Endothelial cell of umbilical vein (primary cell): ENCODE measurements around the gene MERTK. TPM values are rescaled to one million over a fixed set of nuclear protein-coding genes. Genes with fewer than 3 reads are reported as not detected.
A peak's percentile ranks its signal among the peaks of the same experiment; 100 is the strongest.

ENCODE experiments used
- BruUV-seq: library from RNA; stranded (reverse); fragments of 400-500 nt; replicated peaks from 2 replicates; lab custom pipeline; 2021; lab: Mats Ljungman, UMichigan
- CTCF ChIA-PET: fragments of 300-600, 350-600 bp; sonication (Branson Sonifier 250); formaldehyde crosslinking; loops from one replicate; lab custom pipeline; 2021; ENCODE audit warnings: antibody characterized with exemption, inconsistent platforms; lab: Charles Lee
- POLR2A ChIA-PET: fragments of 300-600, 350-600 bp; sonication (Branson Sonifier 250); formaldehyde crosslinking; loops from one replicate; lab custom pipeline; 2021; ENCODE audit warnings: antibody characterized with exemption, inconsistent platforms; lab: Charles Lee
- DNase-seq: peaks from one replicate; pipeline ENCODE4 v3.0.0-alpha.2; 2011; ENCODE audit warnings: low read depth, low spot score
- FAIRE-seq: peaks from 2 replicates; lab custom pipeline; 2011; peaks lifted over from hg19 to GRCh38; lab: Jason Lieb, UNC
- H2AFZ ChIP-seq: 2 replicates; pipeline ENCODE4 v1.6.0; 2012; ENCODE audit warnings: low read depth, low read length, control low read depth, inconsistent platforms
- H3K27ac ChIP-seq: 2 replicates; pipeline ENCODE4 v1.5.1; 2011; ENCODE audit warnings: low read depth, mild to moderate bottlenecking, control low read depth, low read length, moderate library complexity; ENCODE audit not compliant: insufficient read depth
- H3K27me3 ChIP-seq, 2 experiments: 2 replicates each; pipeline versions ENCODE4 v1.6.0 to v1.6.1; 2011; ENCODE audit warnings: low read length in 2 of 2, mixed read lengths in 1 of 2; ENCODE audit not compliant: control insufficient read depth in 2 of 2, insufficient read depth in 2 of 2
- H3K36me3 ChIP-seq, 2 experiments: 2 replicates in 1 of 2; 3 replicates in 1 of 2; pipeline ENCODE4 v1.5.1; 2011; ENCODE audit warnings: low read length in 2 of 2, mild to moderate bottlenecking in 1 of 2, moderate library complexity in 1 of 2; ENCODE audit not compliant: control insufficient read depth in 2 of 2, insufficient read depth in 2 of 2; ENCODE audit errors: extremely low read depth in 1 of 2
- H3K4me1 ChIP-seq: 3 replicates; pipeline ENCODE4 v1.5.1; 2011; ENCODE audit warnings: mild to moderate bottlenecking, low read length; ENCODE audit not compliant: control insufficient read depth, insufficient read depth; ENCODE audit errors: extremely low read depth
- H3K4me2 ChIP-seq: 2 replicates; pipeline ENCODE4 v1.6.1; 2011; ENCODE audit warnings: low read length, control low read depth, mixed read lengths; ENCODE audit not compliant: insufficient read depth
- H3K4me3 ChIP-seq, 3 experiments: fragments of 200-600 bp in 1 of 3; sonication (generic), shearing (Covaris generic) in 1 of 3; replicated peaks in 1 of 3; 2 replicates each; pipeline ENCODE4 v1.5.1; 2011 to 2016; ENCODE audit warnings: control low read depth in 3 of 3, low read length in 3 of 3, mild to moderate bottlenecking in 2 of 3, inconsistent platforms in 1 of 3, low read depth in 1 of 3, moderate library complexity in 1 of 3; ENCODE audit not compliant: insufficient read depth in 1 of 3
- H3K79me2 ChIP-seq: 2 replicates; pipeline ENCODE4 v1.6.0; 2012; ENCODE audit warnings: low read length, inconsistent platforms; ENCODE audit not compliant: control insufficient read depth, insufficient read depth
- H3K9ac ChIP-seq: replicated peaks from 2 replicates; pipeline ENCODE3; 2011; ENCODE audit warnings: low read length, control low read depth; ENCODE audit not compliant: insufficient read depth; ENCODE audit errors: extremely low read depth
- H3K9me1 ChIP-seq: replicated peaks from 3 replicates; pipeline ENCODE4 v1.6.0; 2011; ENCODE audit warnings: mild to moderate bottlenecking, low read length; ENCODE audit not compliant: control insufficient read depth, insufficient read depth; ENCODE audit errors: extremely low read depth
- H3K9me3 ChIP-seq: replicated peaks from 2 replicates; pipeline ENCODE4 v1.5.1; 2012; ENCODE audit warnings: low read length, inconsistent platforms; ENCODE audit not compliant: control insufficient read depth, insufficient read depth
- H4K20me1 ChIP-seq: replicated peaks from 2 replicates; pipeline ENCODE3; 2011; ENCODE audit warnings: mild to moderate bottlenecking, low read length; ENCODE audit not compliant: control insufficient read depth, insufficient read depth; ENCODE audit errors: extremely low read depth
- CTCF ChIP-seq, 2 donors: IDR thresholded peaks; 1 replicate in 1 of 2; 2 replicates in 1 of 2; pipeline ENCODE4 v1.5.1; 2011; ENCODE audit warnings: low read length in 2 of 2, mild to moderate bottlenecking in 2 of 2, moderate library complexity in 2 of 2, control low read depth in 1 of 2, inconsistent platforms in 1 of 2, low read depth in 1 of 2; ENCODE audit not compliant: insufficient read depth in 1 of 2; ENCODE audit errors: extremely low read depth in 1 of 2
- EZH2 ChIP-seq: IDR thresholded peaks from 2 replicates; pipeline ENCODE4 v1.6.1; 2012; ENCODE audit warnings: borderline replicate concordance, low read depth, mild to moderate bottlenecking, moderate library complexity, low read length, inconsistent platforms; ENCODE audit not compliant: severe bottlenecking
- FOS ChIP-seq: IDR thresholded peaks from 2 replicates; pipeline ENCODE4 v1.6.1; 2011; ENCODE audit warnings: mild to moderate bottlenecking, low read length, moderate library complexity, borderline replicate concordance; ENCODE audit not compliant: insufficient read depth
- GATA2 ChIP-seq: IDR thresholded peaks from 2 replicates; pipeline ENCODE4 v1.7.0; 2011; ENCODE audit warnings: low read depth, mild to moderate bottlenecking, moderate library complexity, mixed read lengths, low read length; ENCODE audit not compliant: insufficient read length, insufficient read depth
- JUN ChIP-seq: IDR thresholded peaks from 2 replicates; pipeline ENCODE4 v1.6.1; 2011; ENCODE audit warnings: borderline replicate concordance, low read depth; ENCODE audit not compliant: insufficient read length, insufficient read depth
- POLR2A ChIP-seq: IDR thresholded peaks from 2 replicates; pipeline ENCODE4 v1.6.1; 2012; ENCODE audit warnings: low read depth, mild to moderate bottlenecking, control low read depth, low read length
- POLR2AphosphoS5 ChIP-seq: IDR thresholded peaks from 2 replicates; pipeline ENCODE4 v1.6.1; 2012; ENCODE audit warnings: low read depth, mild to moderate bottlenecking, control low read depth, low read length, moderate library complexity; ENCODE audit not compliant: insufficient read depth
- dilution Hi-C: fragments of 300-500 bp; cut with MboI; formaldehyde crosslinking; loops from one replicate; pipeline ENCODE4 v1.15.0; 2019; ENCODE audit warnings: low sequenced_read_pairs; ENCODE audit not compliant: extremely low pct_ligation_motif_present
- intact Hi-C: fragments of 100-400 bp; cut with micrococcal nuclease; formaldehyde crosslinking; loops from one replicate; pipeline ENCODE4 v1.10.0; 2022
- polyA plus RNA-seq, 4 experiments: library from polyadenylated mRNA; depleted of rRNA in 3 of 4; stranded (reverse) in 3 of 4; unstranded in 1 of 4; fragments of >200 nt; gene quantifications; 2 replicates each; pipeline versions ENCODE4 v1.2.1 to v1.2.3, GENCODE V29; 2011 to 2012; ENCODE audit warnings: missing spikeins in 1 of 4
- total RNA-seq: library from RNA; stranded (reverse); gene quantifications from 2 replicates; pipeline ENCODE4 v1.2.3, GENCODE V29; 2021

Gene MERTK
- total and polyA plus RNA-seq, 2 donors (not counting 3 experiments of a cell fraction or from before 2014, with no cell fraction given), result 37.3 to 39.6 TPM

- dilution Hi-C loops (no loop called here), intact Hi-C loops (loop anchor here (1.0 to 2.0 kb wide), 2 partner anchors 17 to 19 kb away; no protein-coding TSS in a partner anchor)
- FAIRE-seq (peak; percentile 95), DNase-seq (peak; percentile 86)
- Histone ChIP-seq H4K20me1 (no peaks in the 10 kb centered on the region), H3K4me2 (peak overlapping the region; percentile 93), H3K9me3 (no peaks in the 10 kb centered on the region), H3K27ac (peak overlapping the region; percentile 98), H3K27me3 (no peaks in the 10 kb centered on the region), H3K4me3 (peak overlapping the region in 2 of 3 experiments; percentile 26 to 66), H3K79me2 (peaks cover 27% of the 10 kb centered on the region), H3K9ac (peak overlapping the region; percentile 69), H3K9me1 (no peaks in the 10 kb centered on the region), H2AFZ (peak overlapping the region; percentile 52), H3K4me1 (peaks cover 34% of the 10 kb centered on the region), H3K36me3 (peaks cover 0 to 10% of the 10 kb centered on the region in 2 experiments)
- BruUV-seq, result TSS peak; percentile 88
- ChIA-PET POLR2A (interaction anchor here (0.6 to 1.3 kb wide), 2 partner anchors 14 to 21 kb away, joined by 3 to 11 read pairs; partner anchors contain the start of gene TMEM87B), CTCF (interaction anchor here (0.9 to 2.0 kb wide), 9 partner anchors 8 to 177 kb away, joined by 3 to 9 read pairs (median 4); partner anchors contain the start of gene MERTK)
- peak; percentile 82 for TF ChIP-seq FOS
- TF ChIP-seq POLR2AphosphoS5, result peak; percentile 67
- no peak for TF ChIP-seq EZH2
- peak; percentile 90 for TF ChIP-seq JUN
- TF ChIP-seq POLR2A, result peak; percentile 40
- TF ChIP-seq CTCF (IDR thresholded peaks at IDR 0.05; ENCODE audit: extremely low read depth in 1 of 2, insufficient read depth in 1 of 2, low read depth in 1 of 2, low read length in 2 of 2), result no peak
- TF ChIP-seq GATA2, result peak; percentile 83
Observed at GRCh38 chr2:112075490-112076260, 177.3 kb downstream of the MERTK start.
